Stimulated activated CD4-positive, alpha-beta T cell treated with anti-CD3 and anti-CD28 coated beads, Interleukin-2, amount 100 ng/mL, for 24 hours (primary cell): ENCODE measurements around the gene RFC4.

Experiments
- DNase-seq, 2 donors: peaks; one replicate each; pipeline ENCODE4 v3.0.0-alpha.2; 2020

Gene RFC4

DNA sequence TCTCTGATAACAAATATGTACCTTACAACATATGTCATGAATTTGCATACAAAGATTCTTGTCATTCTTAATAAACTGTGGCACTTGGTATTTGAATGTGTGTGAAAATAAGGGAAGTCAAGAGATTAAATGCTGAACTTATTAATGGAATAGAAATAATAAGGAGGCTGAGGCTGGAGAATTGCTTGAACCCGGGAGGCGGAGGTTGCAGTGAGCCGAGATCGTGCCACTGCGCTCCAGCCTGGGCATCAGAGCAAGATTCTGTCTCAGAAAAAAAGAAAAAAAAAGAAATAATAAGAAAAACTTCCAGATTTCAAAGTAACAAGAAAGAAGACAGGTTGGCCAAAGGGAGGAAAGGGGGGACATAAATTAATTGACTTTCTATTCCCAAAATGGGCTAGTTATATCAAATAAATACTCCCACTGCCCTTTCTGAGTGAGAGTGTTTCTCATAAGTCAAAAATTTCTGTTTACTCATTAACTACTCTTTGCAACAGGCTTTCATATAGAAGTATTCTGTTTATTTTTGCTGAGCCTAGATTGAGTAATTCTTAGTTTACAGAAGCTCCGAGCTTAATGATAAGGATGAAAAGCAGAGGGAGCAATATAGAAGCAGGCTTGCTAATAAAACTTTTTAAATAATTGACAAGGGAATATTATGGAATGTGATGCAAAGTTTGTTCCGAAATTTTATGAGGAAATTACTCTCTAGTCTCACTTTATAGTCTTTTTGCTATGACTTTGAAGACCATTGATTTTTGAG, 63.5 kb downstream of the RFC4 start:
- no peak for DNase-seq
